Posterior vena cava (tissue), 2 donors: Measurements from ENCODE around the gene LDHD. TPM values are rescaled to one million over a fixed set of nuclear protein-coding genes. Genes with fewer than 3 reads are reported as not detected.

Experiments used
- DNase-seq: peaks from one replicate; pipeline ENCODE4 v3.0.0-alpha.2; 2020; ENCODE audit warnings: low spot score
- intact Hi-C, 2 donors: fragments of 100-400 bp; cut with DNase I; formaldehyde crosslinking; loops; one replicate each; pipeline versions ENCODE4 v1.14.1 to v1.14.2; 2022 to 2023
- total RNA-seq, 2 donors: library from RNA; stranded (reverse); fragmentation: NEBNext Ultra II Directional; extraction: Animal tissue kit (Norgen Biotek cat#: 25700); gene quantifications; one replicate each; pipeline ENCODE4 v1.2.1, GENCODE V29; 2021
- donor health status: DM: yes; HTN: yes; CAD: no.
- donor health status: DM: yes; HTN: yes; CAD: no.

The LDHD gene
- total RNA-seq, 2 donors from 2014 or later: 0.52 to 2.3 TPM

DNA sequence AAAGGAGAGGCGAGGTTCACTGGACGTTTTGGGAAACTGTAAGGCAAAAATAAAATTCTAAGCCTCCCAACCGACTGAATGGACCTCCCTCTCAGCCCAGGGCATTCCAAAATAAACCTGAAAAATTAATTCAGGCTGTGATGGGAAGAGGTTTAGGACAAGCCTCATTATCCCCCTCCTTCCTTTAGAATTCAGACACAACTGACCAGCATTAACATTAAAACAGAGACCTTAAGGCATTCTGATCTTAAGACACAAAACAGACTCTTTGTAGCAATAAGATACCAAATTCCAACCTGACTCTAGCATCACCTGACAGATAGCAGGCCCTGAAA lies 298 bp upstream of the LDHD start:
- DNase-seq: no peak
- intact Hi-C loops: no loop called here

GRCh38 chr16:75114946-75115825 lies 1.4 kb downstream of the LDHD start:
- intact Hi-C loops: no loop called here
- DNase-seq: peak; percentile 81

DNA sequence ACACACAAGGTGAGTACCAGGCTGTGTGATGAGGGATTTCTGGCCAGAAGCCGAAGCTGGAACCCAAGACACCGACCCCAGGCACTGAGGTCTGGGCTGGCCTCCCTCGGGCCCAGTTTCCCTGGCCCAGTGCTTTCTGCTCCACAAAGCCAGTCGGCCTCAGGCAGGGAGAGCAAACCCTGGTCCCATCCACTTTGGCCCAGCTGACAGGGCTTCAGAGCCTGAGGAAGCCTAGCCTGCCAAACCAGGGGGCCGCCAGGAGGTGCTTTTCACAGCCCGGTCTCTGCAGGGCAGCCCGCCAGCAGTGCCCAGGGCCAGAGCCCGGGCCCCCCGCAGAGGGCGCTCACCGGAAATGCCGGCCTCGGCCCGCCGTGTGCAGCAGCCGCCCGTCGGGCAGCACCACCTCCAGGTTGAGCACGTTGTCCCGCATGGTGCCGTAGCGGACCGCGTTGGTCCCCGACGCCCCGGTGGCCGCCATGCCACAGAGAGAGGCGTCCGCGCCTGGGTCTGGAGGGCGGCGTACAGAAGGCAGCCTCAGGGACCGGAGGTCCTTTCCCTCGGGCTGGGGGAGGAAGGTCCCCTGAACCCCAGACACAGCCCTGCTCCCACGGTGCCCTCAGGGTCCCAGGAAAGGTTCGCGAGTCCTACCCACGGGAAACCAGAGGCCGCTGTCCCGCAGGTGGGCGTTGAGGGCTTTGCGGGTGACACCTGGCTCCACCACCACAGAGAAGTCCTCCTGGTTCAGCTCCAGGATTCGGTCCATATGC lies 2.2 kb downstream of the LDHD start:
- intact Hi-C loops: no loop called here
- peak; percentile 78 for DNase-seq

DNA sequence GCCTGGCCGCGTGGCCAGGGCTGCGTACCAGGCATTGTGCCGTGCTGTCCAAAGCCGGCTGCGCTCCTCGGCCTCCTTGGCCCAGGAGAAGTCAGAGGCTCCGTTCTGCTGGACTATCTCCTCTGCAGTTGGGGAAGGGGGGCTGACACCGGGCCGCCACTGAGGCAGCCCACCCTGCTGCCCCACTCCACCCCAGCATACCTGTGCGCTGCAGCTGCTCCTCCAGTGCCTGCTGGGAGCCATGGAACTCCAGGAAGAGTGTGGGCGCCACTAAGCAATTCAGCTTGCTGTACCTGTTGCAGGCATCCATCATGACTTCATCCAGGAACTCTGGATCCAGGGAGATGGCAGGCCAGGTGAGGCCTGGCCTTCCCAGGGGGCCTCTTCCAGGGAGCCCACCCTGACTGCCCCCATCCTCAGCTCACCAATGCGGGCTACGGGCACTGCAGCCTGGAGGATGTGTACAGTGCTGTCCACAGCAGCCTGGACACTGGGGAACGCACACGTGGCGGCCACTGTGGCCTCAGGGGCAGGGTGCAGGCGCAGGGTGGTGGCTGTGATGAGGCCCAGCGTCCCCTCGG lies 2.9 kb downstream of the LDHD start:
- intact Hi-C loops: no loop called here
- peak; percentile 72 for DNase-seq

GRCh38 chr16:75112734-75113491 lies 3.7 kb downstream of the LDHD start:
- no peak for DNase-seq
- intact Hi-C loops: no loop called here

- no peak for DNase-seq
- intact Hi-C loops: loop anchor here (2.0 kb wide), 1 partner anchor 113 kb away; the partner anchor contains the start of gene ZNRF1 (in 2 of the 2)
These were observed 4.4 kb downstream of the LDHD start for GRCh38 chr16:75111961-75112733.

DNA sequence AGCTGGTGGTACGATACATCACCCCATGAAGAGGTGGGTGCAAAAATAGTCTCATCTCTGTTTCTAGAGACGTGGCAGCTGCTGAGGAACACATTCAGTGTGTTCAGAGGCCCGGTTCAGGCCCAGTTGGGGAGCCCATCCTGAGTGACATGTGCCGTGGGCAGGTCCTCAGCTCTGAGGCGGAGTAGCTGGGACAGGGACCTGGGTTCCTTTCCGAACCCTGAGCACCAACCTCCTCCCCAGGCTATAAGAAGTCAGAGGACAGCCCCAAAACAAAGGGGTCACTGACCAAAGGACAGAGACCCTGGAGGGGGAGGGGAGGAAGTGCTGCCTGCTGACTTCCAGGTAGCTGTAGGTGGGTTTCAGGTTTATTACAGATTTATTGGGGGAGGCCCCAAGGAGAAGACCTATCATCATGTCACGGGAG lies 5.1 kb downstream of the LDHD start:
- intact Hi-C loops: loop anchor here (2.0 kb wide), 1 partner anchor 113 kb away; the partner anchor contains the start of gene ZNRF1 (in 2 of the 2)
- peak; percentile 75 for DNase-seq

DNA sequence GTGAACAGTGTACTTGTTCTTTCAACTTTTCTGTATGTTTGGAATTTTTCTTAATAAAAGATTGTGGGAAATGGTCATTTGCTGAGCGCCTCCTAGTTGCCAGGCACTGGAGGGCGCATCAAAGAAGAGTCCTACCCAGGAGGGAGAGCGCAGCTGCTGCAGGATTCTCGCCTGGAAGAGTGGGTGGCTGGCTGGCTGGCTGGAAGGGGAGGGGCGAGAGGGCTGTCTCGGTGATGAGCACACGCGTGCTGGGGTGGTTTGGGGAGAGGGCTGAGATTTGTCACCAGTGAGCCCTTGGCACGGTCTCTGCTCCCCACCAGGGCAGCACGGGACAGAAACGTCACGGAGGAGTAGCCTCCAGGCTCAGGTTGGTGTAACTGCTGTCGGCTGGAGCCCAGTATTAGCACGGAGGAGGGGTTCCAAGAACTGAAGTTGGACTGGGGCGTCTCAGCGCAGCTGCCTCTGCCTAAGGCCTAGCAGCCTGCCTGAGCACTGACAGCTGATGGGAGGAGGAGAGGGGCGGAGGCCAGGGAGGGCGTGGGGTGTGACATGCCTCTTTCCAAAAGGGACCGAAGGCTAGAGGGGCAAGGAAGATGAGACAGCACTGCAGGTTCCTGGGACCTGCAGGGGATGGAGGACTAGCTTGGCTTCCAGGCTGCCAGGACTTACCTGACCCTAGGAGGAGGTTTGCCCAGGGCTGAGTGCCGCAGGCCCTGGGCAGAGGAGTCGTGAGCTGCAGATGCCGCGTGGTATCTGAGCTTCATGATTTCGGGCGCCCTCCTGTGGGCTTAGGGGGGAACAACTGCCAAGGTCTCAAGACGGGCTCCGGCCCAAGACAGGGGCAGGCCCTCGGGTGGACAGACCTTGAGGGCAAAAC lies 5.7 kb downstream of the LDHD start:
- DNase-seq: peak; percentile 96
- intact Hi-C loops: loop anchor here (2.0 kb wide), 1 partner anchor 112 kb away; the partner anchor contains the start of gene ZNRF1 (in 2 of the 2)

DNA sequence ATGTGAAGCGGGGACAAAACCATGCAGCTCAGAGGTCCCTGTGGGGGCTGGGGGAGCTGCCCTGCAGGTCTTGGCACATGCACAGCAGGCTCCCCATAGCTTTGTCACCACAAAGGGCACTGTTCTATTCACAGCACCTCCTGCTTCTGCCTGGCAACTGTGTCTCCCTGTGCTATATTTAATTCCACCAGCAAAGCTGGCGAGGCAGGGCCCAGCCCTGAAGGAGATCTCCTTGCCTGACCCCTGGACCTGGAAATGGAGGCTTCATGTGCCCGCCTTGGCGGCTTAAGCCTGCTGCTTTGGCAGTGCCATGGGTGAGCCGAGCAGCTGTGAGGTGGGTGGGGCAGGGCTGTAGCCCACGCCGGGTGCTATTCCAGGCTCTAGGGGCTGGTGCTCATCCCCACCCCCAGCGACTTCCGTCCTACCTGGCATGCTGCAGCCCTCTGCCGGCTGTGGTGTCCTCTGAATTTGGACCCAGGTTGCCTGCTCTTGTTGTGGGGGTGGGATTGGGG lies 6.8 kb downstream of the LDHD start:
- peak; percentile 67 for DNase-seq
- intact Hi-C loops: loop anchor here (2.0 to 10.0 kb wide), 2 partner anchors 65 to 111 kb away; partner anchors contain the start of gene ZNRF1 (in 2 of the 2)

GRCh38 chr16:75108792-75109731 lies 7.5 kb downstream of the LDHD start:
- peak; percentile 94 for DNase-seq
- intact Hi-C loops: loop anchor here in 1 of 2 donors (10.0 kb wide), 1 partner anchor 64 kb away; no protein-coding TSS in a partner anchor

GRCh38 chr16:75107505-75107904 lies 9.1 kb downstream of the LDHD start:
- peak; percentile 54 for DNase-seq
- intact Hi-C loops: loop anchor here in 1 of 2 donors (10.0 kb wide), 1 partner anchor 63 kb away; no protein-coding TSS in a partner anchor

DNA sequence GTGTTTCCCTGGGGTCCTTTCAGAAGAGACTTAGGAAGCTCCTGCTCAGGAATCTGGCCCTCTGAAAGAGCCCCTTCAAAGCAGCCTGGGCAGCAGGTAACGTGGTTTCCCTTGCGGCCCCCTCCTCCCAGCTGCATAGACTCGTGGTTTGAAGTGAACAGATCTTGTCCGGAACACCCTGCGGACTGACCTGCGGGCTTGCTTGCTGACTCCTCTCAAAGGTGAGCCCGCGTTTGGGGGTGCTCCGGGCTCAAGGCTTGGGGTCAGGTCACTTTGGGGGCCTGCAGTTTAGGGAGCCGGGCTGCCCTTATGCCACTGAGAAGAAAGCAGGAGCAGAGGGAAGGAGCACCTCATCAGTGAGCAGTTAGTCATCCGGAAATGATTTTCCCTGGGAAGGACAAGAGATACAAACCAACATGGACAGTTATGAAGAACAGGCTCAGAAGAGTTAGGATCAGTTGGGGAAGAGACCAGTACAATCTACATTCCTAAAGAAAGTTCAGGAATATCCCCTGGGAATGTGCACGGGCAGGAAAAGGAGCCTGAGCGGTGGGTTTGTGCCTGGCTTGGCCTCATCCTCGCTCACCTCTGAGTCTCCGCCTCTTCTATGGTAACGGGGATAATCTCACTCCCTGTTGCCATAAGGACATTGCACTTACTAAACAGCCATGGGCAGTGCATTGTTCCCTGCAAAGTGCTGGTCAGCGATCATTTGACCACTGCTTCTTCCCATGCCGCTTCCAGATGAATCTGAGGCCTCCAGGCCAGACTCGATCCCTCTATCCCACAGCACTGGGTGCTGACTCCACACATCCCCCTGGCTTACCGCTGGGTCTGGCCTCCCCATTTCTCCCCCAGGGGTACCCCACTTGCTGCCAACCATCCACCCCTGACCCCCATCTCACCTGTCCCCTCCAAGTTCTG lies 10.0 kb downstream of the LDHD start:
- intact Hi-C loops: loop anchor here in 1 of 2 donors (10.0 kb wide), 1 partner anchor 62 kb away; no protein-coding TSS in a partner anchor
- peak; percentile 58 for DNase-seq

DNA sequence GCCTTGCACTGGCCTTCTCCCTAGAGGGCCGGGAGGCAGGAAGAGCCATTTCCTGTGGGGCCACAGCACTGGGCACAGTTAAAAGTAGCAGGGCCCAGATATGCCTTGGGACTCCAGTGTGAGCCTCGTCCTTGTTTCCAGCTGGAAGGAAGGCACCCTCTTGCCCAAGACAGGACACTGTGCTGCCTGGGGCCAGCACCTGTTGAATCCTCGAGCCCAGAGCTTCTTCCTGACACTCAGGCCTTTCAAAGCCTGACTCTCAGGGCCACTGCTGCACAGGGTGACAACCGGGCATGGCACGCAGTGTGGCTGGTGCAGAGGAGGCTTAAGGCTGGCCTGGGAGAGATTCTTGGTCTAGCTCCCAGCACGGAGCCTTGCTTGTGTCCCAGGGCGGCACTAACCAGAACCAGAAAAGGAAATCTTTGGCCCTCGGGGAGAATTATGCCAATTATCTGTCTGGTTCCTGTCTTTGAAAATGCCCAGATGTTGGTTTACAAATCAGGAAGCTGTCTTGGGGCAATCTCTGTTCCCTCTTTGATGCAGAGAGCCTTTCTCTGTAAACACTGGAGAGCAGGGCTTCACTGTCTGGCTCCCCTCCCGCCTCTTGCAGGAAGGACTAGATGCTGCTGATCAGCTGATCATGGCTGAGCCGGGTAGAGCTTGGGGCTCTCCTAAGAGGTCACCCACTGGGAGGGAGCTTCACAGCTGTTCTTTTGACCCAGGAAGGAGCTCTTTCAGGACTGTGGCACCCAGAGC lies 11.1 kb downstream of the LDHD start:
- peak; percentile 83 for DNase-seq
- intact Hi-C loops: loop anchor here in 1 of 2 donors (10.0 kb wide), 1 partner anchor 61 kb away; no protein-coding TSS in a partner anchor

GRCh38 chr16:75104836-75105235 lies 11.7 kb downstream of the LDHD start:
- intact Hi-C loops: loop anchor here (1.0 to 10.0 kb wide), 2 partner anchors 31 to 60 kb away; no protein-coding TSS in a partner anchor
- no peak for DNase-seq
